ENCODE data around the gene TMC7.

GRCh38 chr16:18999045-18999393, 15.3 kb downstream of the TMC7 start:
- no peak for TF ChIP-seq YY1 (IDR thresholded peaks at IDR 0.05; ENCODE audit: insufficient read depth, insufficient read length)
- TF ChIP-seq ZNF274 (IDR thresholded peaks at IDR 0.05; ENCODE audit: low read depth, low read length): no peak
- no peak for TF ChIP-seq SUZ12 (IDR thresholded peaks at IDR 0.05; ENCODE audit: extremely low read depth, insufficient read depth, insufficient read length)
